RWPE1 (cell line): ENCODE results near the gene ZNHIT6.

Experiments used
- CTCF ChIA-PET: fragments of 350-600 bp; sonication (Branson Sonifier 250); formaldehyde crosslinking; extraction: SDS; loops from one replicate; lab custom pipeline; 2021; lab: Yijun Ruan, JAX
- POLR2A ChIA-PET: fragments of 400-600 bp; formaldehyde crosslinking; extraction: SDS; loops from one replicate; lab custom pipeline; 2020; ENCODE audit warnings: antibody characterized with exemption; ENCODE audit not compliant: low non-redundant PET; lab: Yijun Ruan, JAX
- DNase-seq: peaks from one replicate; pipeline ENCODE4 v3.0.0; 2012; ENCODE audit warnings: low spot score
- H3K27ac ChIP-seq: fragments of 450-650 bp; 2 replicates; pipeline ENCODE4 v1.5.1; 2017
- TF ChIP-seq, protein P1 (sequence below): fragments of 450-650 bp; conservative IDR thresholded peaks from 2 replicates; pipeline ENCODE4 v1.5.1; 2017; ENCODE audit warnings: low read depth, mild to moderate bottlenecking

ZNHIT6 gene

DNA sequence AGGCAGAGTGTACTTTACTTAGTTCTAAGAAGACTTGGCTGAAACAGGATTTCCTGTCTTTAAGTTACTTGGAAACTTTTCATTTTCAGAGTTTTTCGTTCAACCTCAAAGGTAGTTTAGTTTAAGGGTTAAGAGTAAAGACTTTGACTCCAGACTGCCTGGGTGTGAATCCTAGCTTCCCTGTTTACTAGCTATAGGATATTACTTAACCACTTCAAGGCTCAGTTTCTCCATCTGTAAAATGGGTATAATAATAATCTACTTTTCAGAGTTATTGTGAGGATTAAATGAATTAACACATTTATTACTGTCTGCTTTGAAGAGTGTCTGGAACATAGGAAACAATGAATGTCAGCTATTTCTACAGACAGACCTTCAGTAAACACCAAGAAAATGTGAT lies 30.0 kb downstream of the ZNHIT6 start:
- CTCF ChIA-PET: no interaction called here
- no peak overlapping the region for H3K27ac ChIP-seq
- TF ChIP-seq, protein P1, sequence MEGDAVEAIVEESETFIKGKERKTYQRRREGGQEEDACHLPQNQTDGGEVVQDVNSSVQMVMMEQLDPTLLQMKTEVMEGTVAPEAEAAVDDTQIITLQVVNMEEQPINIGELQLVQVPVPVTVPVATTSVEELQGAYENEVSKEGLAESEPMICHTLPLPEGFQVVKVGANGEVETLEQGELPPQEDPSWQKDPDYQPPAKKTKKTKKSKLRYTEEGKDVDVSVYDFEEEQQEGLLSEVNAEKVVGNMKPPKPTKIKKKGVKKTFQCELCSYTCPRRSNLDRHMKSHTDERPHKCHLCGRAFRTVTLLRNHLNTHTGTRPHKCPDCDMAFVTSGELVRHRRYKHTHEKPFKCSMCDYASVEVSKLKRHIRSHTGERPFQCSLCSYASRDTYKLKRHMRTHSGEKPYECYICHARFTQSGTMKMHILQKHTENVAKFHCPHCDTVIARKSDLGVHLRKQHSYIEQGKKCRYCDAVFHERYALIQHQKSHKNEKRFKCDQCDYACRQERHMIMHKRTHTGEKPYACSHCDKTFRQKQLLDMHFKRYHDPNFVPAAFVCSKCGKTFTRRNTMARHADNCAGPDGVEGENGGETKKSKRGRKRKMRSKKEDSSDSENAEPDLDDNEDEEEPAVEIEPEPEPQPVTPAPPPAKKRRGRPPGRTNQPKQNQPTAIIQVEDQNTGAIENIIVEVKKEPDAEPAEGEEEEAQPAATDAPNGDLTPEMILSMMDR: no peak
- no peak for DNase-seq
- POLR2A ChIA-PET: no interaction called here

DNA sequence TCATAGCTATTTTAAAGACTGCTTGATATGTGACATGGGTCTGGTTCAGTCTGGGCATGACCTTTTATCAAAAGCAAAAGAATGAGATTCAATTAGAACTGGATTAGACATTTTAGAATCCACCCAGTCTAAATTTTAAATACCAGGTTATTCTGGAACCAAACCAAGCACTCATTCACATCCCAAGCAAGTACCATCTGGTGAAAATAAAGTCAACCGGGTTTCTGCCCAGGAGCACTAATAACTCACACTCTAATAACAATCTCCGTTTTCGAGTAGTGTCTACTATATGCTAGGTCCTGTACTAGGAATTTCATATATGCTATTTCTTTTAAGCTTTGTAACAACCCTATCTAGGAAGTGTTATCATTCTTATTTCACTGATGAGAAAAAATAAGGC lies 30.6 kb downstream of the ZNHIT6 start:
- no peak overlapping the region for H3K27ac ChIP-seq
- DNase-seq: no peak
- CTCF ChIA-PET: no interaction called here
- TF ChIP-seq, protein P1: no peak
- POLR2A ChIA-PET: no interaction called here

DNA sequence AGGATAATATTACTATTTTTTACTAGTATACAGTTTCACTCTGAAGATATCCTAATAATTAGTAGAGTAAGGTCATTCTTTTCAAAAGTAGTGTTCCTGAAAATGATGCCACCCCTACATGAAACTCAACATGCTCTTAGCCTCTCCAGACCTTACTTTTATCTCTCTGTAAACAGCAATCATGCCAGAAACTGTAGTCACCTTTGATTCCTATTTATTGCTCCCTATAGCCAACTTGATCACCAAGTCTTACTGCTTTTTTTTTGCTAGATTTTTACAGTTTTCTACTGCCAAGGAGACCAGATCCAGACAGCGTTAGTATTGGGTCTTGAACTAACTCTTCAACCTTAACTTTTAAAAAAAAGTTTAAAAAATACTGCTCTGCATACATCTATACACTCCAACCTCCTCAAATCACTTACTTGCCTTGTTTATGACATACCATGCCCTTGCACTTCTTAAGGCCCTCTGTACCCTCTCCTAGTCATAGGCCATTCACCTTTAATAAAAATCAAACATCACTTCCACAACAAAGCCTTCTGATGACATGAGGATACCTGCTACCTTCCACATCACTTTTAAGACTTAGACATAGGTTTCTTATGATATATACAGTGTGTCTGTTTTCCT lies 36.1 kb downstream of the ZNHIT6 start:
- no peak for DNase-seq
- POLR2A ChIA-PET: no interaction called here

DNA sequence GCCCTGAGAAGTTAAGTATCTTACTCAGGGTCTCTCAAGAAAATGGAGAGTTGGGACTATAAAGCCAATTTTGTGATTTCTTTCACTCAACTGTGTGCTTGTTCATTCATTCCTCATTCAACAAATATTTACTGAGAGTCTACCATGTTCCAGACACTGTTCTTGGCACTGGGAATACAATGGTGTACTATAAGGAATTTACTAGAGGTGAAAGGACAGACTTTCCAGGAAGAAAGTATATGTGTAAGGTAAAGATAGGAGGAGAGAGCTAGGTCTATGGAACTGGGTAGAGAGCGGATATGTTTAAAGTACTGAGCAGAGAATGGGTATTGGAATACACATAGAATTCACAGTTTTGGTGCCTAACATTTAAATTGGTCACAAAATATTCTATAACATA lies 42.3 kb downstream of the ZNHIT6 start:
- CTCF ChIA-PET: interaction anchor here (0.9 kb wide), 1 partner anchor 170 kb away, joined by 3 read pairs; no protein-coding TSS in a partner anchor
- H3K27ac ChIP-seq: no peak overlapping the region
- POLR2A ChIA-PET: no interaction called here
- no peak for DNase-seq
- TF ChIP-seq, protein P1: no peak

More for the DNA sequence above, 36.1 kb downstream of the ZNHIT6 start:
- CTCF ChIA-PET: no interaction called here
- H3K27ac ChIP-seq: no peak overlapping the region
- TF ChIP-seq, protein P1: no peak

DNA sequence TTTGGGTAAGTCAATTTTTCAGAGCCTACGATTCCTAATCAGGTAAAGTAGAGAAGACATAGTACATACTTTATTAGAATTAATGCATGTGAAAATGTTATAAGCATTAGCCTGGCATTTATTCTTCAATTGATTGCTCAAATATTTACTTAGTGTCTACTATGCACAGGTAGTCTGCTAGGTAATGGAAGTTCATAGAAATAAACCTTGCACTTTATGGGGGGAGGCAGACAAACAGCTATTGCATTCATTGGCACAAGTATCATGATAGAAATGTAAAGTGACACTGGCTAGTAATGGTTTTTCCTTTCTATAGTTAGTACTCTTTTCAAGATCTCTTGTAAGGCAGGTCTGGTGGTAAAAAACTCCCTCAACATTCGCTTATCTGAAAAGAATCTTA lies 44.9 kb downstream of the ZNHIT6 start:
- H3K27ac ChIP-seq: no peak overlapping the region
- POLR2A ChIA-PET: no interaction called here
- TF ChIP-seq, protein P1: no peak
- DNase-seq: no peak
- CTCF ChIA-PET: no interaction called here

DNA sequence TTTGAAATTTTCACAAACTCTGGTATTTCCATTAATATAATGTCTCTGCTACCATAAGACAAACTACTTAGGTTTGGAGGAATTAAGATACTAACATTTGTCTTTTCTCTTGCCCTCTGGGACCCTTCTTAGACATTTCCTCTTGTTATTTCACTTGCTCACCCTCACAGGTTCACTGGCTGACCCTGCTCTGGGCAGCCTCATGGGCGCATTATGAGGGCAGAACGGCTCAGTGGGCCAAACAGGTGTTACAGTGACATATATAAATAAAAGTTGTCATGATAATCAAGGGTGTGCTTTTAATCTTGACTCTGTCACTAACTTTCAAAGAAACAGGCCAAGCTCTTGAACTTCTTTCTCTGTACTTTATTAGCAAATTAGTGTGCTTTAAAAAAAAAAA lies 46.5 kb downstream of the ZNHIT6 start:
- no peak overlapping the region for H3K27ac ChIP-seq
- TF ChIP-seq, protein P1: no peak
- CTCF ChIA-PET: interaction anchor here (0.6 kb wide), 1 partner anchor 34 kb away, joined by 3 read pairs; no protein-coding TSS in a partner anchor
- POLR2A ChIA-PET: no interaction called here
- DNase-seq: no peak
